Measurements from ENCODE around the gene ENDOV. TPM values are rescaled to one million over a fixed set of nuclear protein-coding genes. Genes with fewer than 3 reads are reported as not detected.

Gene ENDOV
- total and polyA plus RNA-seq, 9 donors: 8.9 to 24.1 (median 20.8) TPM

DNA sequence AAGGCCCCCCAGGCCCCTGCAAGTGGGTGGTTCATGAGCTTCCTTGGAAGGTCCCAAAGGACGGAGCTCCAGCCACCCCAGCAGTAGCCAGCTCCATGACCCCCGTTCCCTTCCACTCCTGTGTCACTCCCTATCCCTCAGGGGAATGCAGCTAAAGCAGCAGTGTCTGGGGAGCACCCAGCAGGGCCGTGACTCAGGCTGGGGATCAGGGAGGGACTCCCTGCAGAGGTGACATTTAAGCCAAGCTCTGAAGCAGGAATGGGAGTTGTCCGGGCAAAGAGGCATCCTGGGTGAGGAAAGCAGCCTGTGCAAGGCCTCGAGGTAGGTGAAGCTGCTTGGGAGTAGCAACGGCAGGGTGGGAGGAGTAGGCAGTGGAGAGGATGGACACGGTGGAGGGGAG is 72.5 kb downstream of the ENDOV start:
- no peaks in the 10 kb centered on the region for H3K27me3 ChIP-seq
- no peaks in the 10 kb centered on the region for H3K4me1 ChIP-seq (ENCODE audit: insufficient read depth)
- DNase-seq: no peak
- no peak overlapping the region for H3K27ac ChIP-seq
- H3K4me3 ChIP-seq: no peak overlapping the region
- intact Hi-C loops (cut with DNase I): no loop called here
- peaks cover 0 to 9% of the 10 kb centered on the region in 2 donors for H3K9me3 ChIP-seq
- whole genome bisulfite sequencing, 3 donors: 49 to 63% (median 62%) methylated on average over 7 of the region's 7 CpGs
- no peaks in the 10 kb centered on the region for H3K36me3 ChIP-seq
- TF ChIP-seq, protein P1, sequence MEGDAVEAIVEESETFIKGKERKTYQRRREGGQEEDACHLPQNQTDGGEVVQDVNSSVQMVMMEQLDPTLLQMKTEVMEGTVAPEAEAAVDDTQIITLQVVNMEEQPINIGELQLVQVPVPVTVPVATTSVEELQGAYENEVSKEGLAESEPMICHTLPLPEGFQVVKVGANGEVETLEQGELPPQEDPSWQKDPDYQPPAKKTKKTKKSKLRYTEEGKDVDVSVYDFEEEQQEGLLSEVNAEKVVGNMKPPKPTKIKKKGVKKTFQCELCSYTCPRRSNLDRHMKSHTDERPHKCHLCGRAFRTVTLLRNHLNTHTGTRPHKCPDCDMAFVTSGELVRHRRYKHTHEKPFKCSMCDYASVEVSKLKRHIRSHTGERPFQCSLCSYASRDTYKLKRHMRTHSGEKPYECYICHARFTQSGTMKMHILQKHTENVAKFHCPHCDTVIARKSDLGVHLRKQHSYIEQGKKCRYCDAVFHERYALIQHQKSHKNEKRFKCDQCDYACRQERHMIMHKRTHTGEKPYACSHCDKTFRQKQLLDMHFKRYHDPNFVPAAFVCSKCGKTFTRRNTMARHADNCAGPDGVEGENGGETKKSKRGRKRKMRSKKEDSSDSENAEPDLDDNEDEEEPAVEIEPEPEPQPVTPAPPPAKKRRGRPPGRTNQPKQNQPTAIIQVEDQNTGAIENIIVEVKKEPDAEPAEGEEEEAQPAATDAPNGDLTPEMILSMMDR (IDR thresholded peaks at IDR 0.05): no peak
- TF ChIP-seq EP300 (IDR thresholded peaks at IDR 0.05) (no peak), POLR2A (IDR thresholded peaks at IDR 0.05) (no peak)

Small RNA genes within 50 kb of the gene (microRNA-seq; reads per million reads assigned to microRNA genes)
- 0 reads per million in 3 donors for gene MIR4730

Small RNA genes within 50 kb of the gene (small RNA-seq; reads per million reads assigned to genes)
- not detected for gene MIR4730

Other genes with a start within 250 kb of the ENDOV start
- 1 to 10 TPM in 1 of 7 donors, under 1 TPM in 4, not detected in 2; 0.10 to 2.3 (median 0.18) TPM for gene CARD14, start 245.1 kb upstream of the ENDOV start, total RNA-seq
- gene CARD14, start 245.1 kb upstream of the ENDOV start, polyA plus RNA-seq: under 1 TPM in 1 of 2 donors, not detected in 1; 0.16 TPM
- gene SGSH, start 194.8 kb upstream of the ENDOV start, total RNA-seq: 10 to 100 TPM; 10.8 to 39.9 (median 30.6) TPM
- 10 to 100 TPM; 13.0 to 23.3 TPM for gene SGSH, start 194.8 kb upstream of the ENDOV start, polyA plus RNA-seq
- 10 to 100 TPM; 18.4 to 30.3 (median 24.2) TPM for gene SLC26A11, start 194.7 kb upstream of the ENDOV start, total RNA-seq
- gene SLC26A11, start 194.7 kb upstream of the ENDOV start, polyA plus RNA-seq: 10 to 100 TPM in 1 of 2 donors, 1 to 10 TPM in 1; 8.4 to 20.0 TPM
- 10 to 100 TPM; 37.3 to 89.1 (median 50.8) TPM for gene RNF213, start 154.3 kb upstream of the ENDOV start, total RNA-seq
- 10 to 100 TPM; 21.5 to 78.1 TPM for gene RNF213, start 154.3 kb upstream of the ENDOV start, polyA plus RNA-seq
- 10 to 100 TPM in 1 of 7 donors, under 1 TPM in 5, not detected in 1; 0.10 to 19.8 (median 0.51) TPM for gene NPTX1, start 61.4 kb downstream of the ENDOV start, total RNA-seq
- gene NPTX1, start 61.4 kb downstream of the ENDOV start, polyA plus RNA-seq: under 1 TPM; 0.02 to 0.18 TPM
- gene RPTOR, start 129.7 kb downstream of the ENDOV start, total RNA-seq: 10 to 100 TPM; 20.7 to 41.9 (median 31.4) TPM
- gene RPTOR, start 129.7 kb downstream of the ENDOV start, polyA plus RNA-seq: 10 to 100 TPM; 11.1 to 13.4 TPM

Measured in ovary (tissue), 9 donors.